22Rv1 (cell line): Measurements from ENCODE around the gene EPHA10.
"Not testable (repeated sequence)": the region's sequence is repeated elsewhere in the genome, so short reads cannot be mapped to it uniquely, and the experiment has no call there.

Experiments used
- CTCF ChIP-seq: fragments of 450-650 bp; IDR thresholded peaks from 2 replicates; pipeline ENCODE4 v1.5.1; 2017; ENCODE audit warnings: mild to moderate bottlenecking
- ZFX ChIP-seq: fragments of 450-650 bp; IDR thresholded peaks from 2 replicates; pipeline ENCODE4 v1.6.1; 2017; ENCODE audit warnings: antibody characterized with exemption, borderline replicate concordance

GRCh38 chr1:37737975-37738374 lies 26.9 kb downstream of the EPHA10 start:
- not testable (repeated sequence) for TF ChIP-seq CTCF, ZFX
